K562 (cell line): Measurements from ENCODE around the gene ZNF407. TPM values are rescaled to one million over a fixed set of nuclear protein-coding genes. Genes with fewer than 3 reads are reported as not detected.

Experiments used
- ATAC-seq: fragments of 200-7000 bp; cut with Tn5 transposase; 3 replicates; pipeline ENCODE4 v1.9.1; 2020; ENCODE audit warnings: moderate library complexity
- BruUV-seq: library from RNA; stranded (reverse); fragments of 400-500 nt; replicated peaks from 2 replicates; lab custom pipeline; 2021; lab: Mats Ljungman, UMichigan
- CTCF ChIA-PET: fragments of 300-600 bp; formaldehyde crosslinking; extraction: SDS; loops from one replicate; lab custom pipeline; 2021; ENCODE audit warnings: low intra/inter-chr PET ratio; lab: Yijun Ruan, JAX
- POLR2A ChIA-PET: fragments of 300-600, 350-650 bp; sonication (Branson Sonifier 250); formaldehyde crosslinking; extraction: SDS; loops from one replicate; lab custom pipeline; 2021; ENCODE audit warnings: antibody characterized with exemption, inconsistent platforms; lab: Yijun Ruan, JAX
- DNase-seq, 4 experiments: peaks; one replicate each; pipeline versions ENCODE4 v3.0.0 to v3.0.0-alpha.2; 2011 to 2018; ENCODE audit warnings: low spot score in 3 of 4, mixed read lengths in 3 of 4; ENCODE audit errors: extremely low read depth in 1 of 4
- FAIRE-seq: peaks from 2 replicates; lab custom pipeline; 2011; peaks lifted over from hg19 to GRCh38; lab: Jason Lieb, UNC
- H2AFZ ChIP-seq: 2 replicates; pipeline ENCODE4 v1.6.0; 2011; ENCODE audit warnings: low read depth, low read length, control low read depth, inconsistent platforms
- H3K27ac ChIP-seq: fragments of 200-600 bp; 3 replicates; pipeline ENCODE4 v1.8.0; 2011; ENCODE audit warnings: low read depth, mild to moderate bottlenecking, control low read depth, inconsistent platforms, low read length, moderate library complexity, mixed read lengths; ENCODE audit errors: extremely low read depth
- H3K27me3 ChIP-seq, 2 experiments: fragments of 300-600 bp in 1 of 2; 2 replicates in 1 of 2; 3 replicates in 1 of 2; pipeline versions ENCODE4 v1.6.0 to v1.8.0; 2011; ENCODE audit warnings: inconsistent platforms in 2 of 2, low read length in 2 of 2, mild to moderate bottlenecking in 1 of 2, mixed read lengths in 1 of 2, moderate library complexity in 1 of 2; ENCODE audit not compliant: control insufficient read depth in 2 of 2, insufficient read depth in 2 of 2
- H3K36me3 ChIP-seq: fragments of 300-600 bp; 3 replicates; pipeline ENCODE4 v1.8.0; 2011; ENCODE audit warnings: mild to moderate bottlenecking, low read length, inconsistent platforms; ENCODE audit not compliant: control insufficient read depth, insufficient read depth
- H3K4me1 ChIP-seq, 2 experiments: fragments of 200-600 bp in 1 of 2; replicated peaks in 1 of 2; 2 replicates in 1 of 2; 3 replicates in 1 of 2; pipeline versions ENCODE4 v1.5.1 to v1.8.0; 2011; ENCODE audit warnings: inconsistent platforms in 2 of 2, low read length in 2 of 2, mild to moderate bottlenecking in 1 of 2, mixed read lengths in 1 of 2, moderate library complexity in 1 of 2; ENCODE audit not compliant: control insufficient read depth in 2 of 2, insufficient read depth in 2 of 2
- H3K4me2 ChIP-seq: 2 replicates; pipeline ENCODE4 v1.6.1; 2011; ENCODE audit warnings: low read length, control low read depth, inconsistent platforms, mixed read lengths; ENCODE audit not compliant: insufficient read depth
- H3K4me3 ChIP-seq: fragments of 200-600 bp; sonication (generic), shearing (Covaris generic); 2 replicates; pipeline ENCODE4 v1.5.1; 2016; ENCODE audit warnings: control low read depth, inconsistent platforms
- H3K79me2 ChIP-seq: fragments of 200-600 bp; 3 replicates; pipeline ENCODE4 v1.8.0; 2011; ENCODE audit warnings: low read length, inconsistent platforms; ENCODE audit not compliant: control insufficient read depth, insufficient read depth
- H3K9ac ChIP-seq, 2 experiments: 2 replicates each; pipeline versions ENCODE4 v1.6.0 to v1.6.1; 2011; ENCODE audit warnings: low read depth in 2 of 2, low read length in 2 of 2, control low read depth in 1 of 2, inconsistent platforms in 1 of 2, mild to moderate bottlenecking in 1 of 2, mixed read lengths in 1 of 2; ENCODE audit not compliant: insufficient read depth in 1 of 2
- H3K9me1 ChIP-seq: one replicate; pipeline ENCODE4 v1.6.0; 2011; ENCODE audit warnings: inconsistent platforms, mild to moderate bottlenecking, low read length, moderate library complexity; ENCODE audit not compliant: control insufficient read depth, insufficient read depth
- H3K9me3 ChIP-seq: replicated peaks from 2 replicates; pipeline ENCODE4 v1.5.1; 2011; ENCODE audit warnings: low read depth, low read length, inconsistent platforms; ENCODE audit not compliant: control insufficient read depth, insufficient read depth
- H4K20me1 ChIP-seq: replicated peaks from 2 replicates; pipeline ENCODE4 v1.6.1; 2011; ENCODE audit warnings: low read length, inconsistent platforms, mixed read lengths; ENCODE audit not compliant: control insufficient read depth, insufficient read depth
- CBFB ChIP-seq: sonication (generic); formaldehyde crosslinking; IDR thresholded peaks from 2 replicates; pipeline ENCODE4 v1.4.0; 2020; ENCODE audit warnings: mild to moderate bottlenecking, missing genetic modification reagents
- CEBPZ ChIP-seq: fragments of 150-350 bp; IDR thresholded peaks from 2 replicates; pipeline ENCODE4 v1.6.1; 2014; ENCODE audit warnings: low read depth, mild to moderate bottlenecking, low read length, borderline replicate concordance
- CREB5 ChIP-seq: fragments of 250-450 bp; sonication (Bioruptor Pico); IDR thresholded peaks from 2 replicates; pipeline ENCODE4 v1.5.0; 2020; ENCODE audit warnings: mild to moderate bottlenecking
- FIP1L1 ChIP-seq: fragments of 200-400 bp; formaldehyde crosslinking; IDR thresholded peaks from 2 replicates; pipeline ENCODE4 v1.6.1; 2018; ENCODE audit warnings: mild to moderate bottlenecking, low read depth, low read length; ENCODE audit not compliant: poor library complexity, severe bottlenecking
- MAZ ChIP-seq, 2 experiments: fragments of 450-650 bp in 1 of 2; sonication (generic) in 1 of 2; formaldehyde crosslinking; IDR thresholded peaks in 1 of 2; conservative IDR thresholded peaks in 1 of 2; 2 replicates each; pipeline versions ENCODE4 v1.4.0 to v1.5.0; 2020; ENCODE audit warnings: mild to moderate bottlenecking in 1 of 2, missing genetic modification reagents in 1 of 2
- MTA2 ChIP-seq: fragments of 450-650 bp; IDR thresholded peaks from 2 replicates; pipeline ENCODE4 v1.6.1; 2016; ENCODE audit warnings: low read depth
- POU5F1 ChIP-seq: fragments of 150-350 bp; IDR thresholded peaks from 2 replicates; pipeline ENCODE4 v1.6.1; 2014; ENCODE audit warnings: borderline replicate concordance, low read length, low read depth, mild to moderate bottlenecking; ENCODE audit not compliant: partially characterized antibody
- RERE ChIP-seq: sonication (generic); formaldehyde crosslinking; IDR thresholded peaks from 2 replicates; pipeline ENCODE4 v1.8.0; 2023; ENCODE audit warnings: missing genetic modification reagents, mild to moderate bottlenecking, borderline replicate concordance
- RFX1 ChIP-seq: fragments of 450-650 bp; IDR thresholded peaks from 2 replicates; pipeline ENCODE4 v1.6.1; 2016; ENCODE audit warnings: mild to moderate bottlenecking, moderate library complexity
- SIN3A ChIP-seq, 2 experiments: fragments of 150-350 bp in 1 of 2; IDR thresholded peaks; 2 replicates each; pipeline ENCODE4 v1.6.1; 2011 to 2016; ENCODE audit warnings: borderline replicate concordance in 2 of 2, low read depth in 2 of 2, low read length in 2 of 2, mild to moderate bottlenecking in 2 of 2, moderate library complexity in 2 of 2; ENCODE audit not compliant: control insufficient read depth in 1 of 2
- SIX5 ChIP-seq, 2 experiments: IDR thresholded peaks; 2 replicates each; pipeline ENCODE4 v1.6.1; 2011; ENCODE audit warnings: low read length in 2 of 2, borderline replicate concordance in 1 of 2, low read depth in 1 of 2, mild to moderate bottlenecking in 1 of 2, moderate library complexity in 1 of 2; ENCODE audit not compliant: insufficient read depth in 1 of 2
- ZSCAN29 ChIP-seq: fragments of 450-650 bp; IDR thresholded peaks from 2 replicates; pipeline ENCODE4 v1.6.1; 2017
- WGBS: fragments of 100-300 bp; shearing (Covaris generic); methylation state at CpG from one replicate; pipeline ENCODE4 v1.1.6; 2016; ENCODE audit warnings: low coverage, mixed read lengths; ENCODE audit not compliant: insufficient coverage; ENCODE audit errors: missing lambda C conversion rate; 5-methylcytosine and 5-hydroxymethylcytosine counted together
- in situ Hi-C: fragments of 300-500 bp; cut with MboI; formaldehyde crosslinking; loops from 4 replicates; pipeline ENCODE4 v1.15.0; 2018; ENCODE audit warnings: inconsistent platforms, mixed read lengths
- intact Hi-C: fragments of 100-400 bp; cut with micrococcal nuclease; formaldehyde crosslinking; loops from 2 replicates; pipeline ENCODE4 v1.14.2; 2022
- polyA plus RNA-seq, 8 experiments: library from polyadenylated mRNA; depleted of rRNA in 4 of 8; stranded (reverse) in 5 of 8; unstranded in 3 of 8; fragments of >200 nt; fragmentation: Nextera tagmentation in 2 of 8; fragmentation: Illumina TruSeq in 1 of 8; extraction: Ambion mirVana in 2 of 8; extraction: Trizol in 1 of 8; gene quantifications; 2 replicates each; pipeline versions ENCODE4 v1.2.1 to v1.2.3, GENCODE V29; 2011 to 2014; ENCODE audit warnings: inconsistent platforms in 1 of 8, missing spikeins in 1 of 8
- total RNA-seq, 7 experiments: library from RNA; depleted of rRNA in 6 of 7; stranded (reverse); fragments of >200 nt in 6 of 7; fragmentation: Illumina TruSeq in 2 of 7; extraction: Trizol in 2 of 7; gene quantifications; 2 replicates each; pipeline versions ENCODE4 v1.2.1 to v1.2.3, GENCODE V29; 2011 to 2021; ENCODE audit warnings: low replicate concordance in 1 of 7

The ZNF407 gene
- total and polyA plus RNA-seq, 9 of the 15 experiments (the other 6 are each of a cell fraction or from before 2014, with no cell fraction given), result 0.21 to 5.4 (median 2.3) TPM

- Histone ChIP-seq H3K27me3 (peaks cover 0 to 6% of the 10 kb centered on the region in 2 experiments; a peak in 1 of 5 replicates), H3K4me2 (no peak overlapping the region), H3K36me3 (no peaks in the 10 kb centered on the region), H4K20me1 (no peaks in the 10 kb centered on the region), H3K4me3 (no peak overlapping the region), H3K9me3 (no peaks in the 10 kb centered on the region), H3K79me2 (no peaks in the 10 kb centered on the region), H3K4me1 (no peaks in the 10 kb centered on the region), H3K27ac (no peak overlapping the region), H2AFZ (no peak overlapping the region), H3K9me1 (no peaks in the 10 kb centered on the region), H3K9ac (no peak overlapping the region)
- intact Hi-C loops (no loop called here), in situ Hi-C loops (no loop called here)
- ATAC-seq (no peak), DNase-seq (no peak), FAIRE-seq (no peak)
- BruUV-seq, result no TSS peak
- CTCF ChIA-PET, result no interaction called here
- 88% methylated on average over 8 of the region's 27 CpGs for WGBS
- POLR2A ChIA-PET, result no interaction called here
- TF ChIP-seq CEBPZ (no peak), RFX1 (no peak), RERE (CRISPR knock-in tag) (no peak), MTA2 (no peak), POU5F1 (no peak), SIN3A (IDR thresholded peaks at IDR 0.05; ENCODE audit: borderline replicate concordance in 2 of 2, control insufficient read depth in 1 of 2, low read depth in 2 of 2, low read length in 2 of 2) (no peak), CREB5 (CRISPR knock-in tag) (no peak), FIP1L1 (no peak), MAZ (CRISPR knock-in tag; conservative IDR thresholded peaks at IDR 0.05 in 1 of 2, IDR thresholded peaks at IDR 0.05 in 1 of 2) (no peak), SIX5 (IDR thresholded peaks at IDR 0.05; ENCODE audit: borderline replicate concordance in 1 of 2, insufficient read depth in 1 of 2, low read depth in 1 of 2, low read length in 2 of 2) (no peak), ZSCAN29 (no peak), CBFB (CRISPR knock-in tag) (no peak)
Measured at GRCh38 chr18:75063196-75063595, 465.5 kb downstream of the ZNF407 start.
